GM18909 (cell line): ENCODE measurements around the gene GRM2.
"Not testable (repeated sequence)": the region's sequence is repeated elsewhere in the genome, so short reads cannot be mapped to it uniquely, and the experiment has no call there.

Source experiments
- ATAC-seq: cut with Tn5 transposase; IDR thresholded peaks from one replicate; pipeline ENCODE4 v1.9.1; 2021; ENCODE audit warnings: mild to moderate bottlenecking; ENCODE audit not compliant: unreplicated experiment, poor library complexity

The GRM2 gene

GRCh38 chr3:51719410-51720025 is 12.7 kb downstream of the GRM2 start:
- no peak for ATAC-seq

- ATAC-seq = no peak
Observed at GRCh38 chr3:51720292-51721061, 13.6 kb downstream of the GRM2 start.

- no peak for ATAC-seq
Observed at GRCh38 chr3:51721062-51721745, 14.3 kb downstream of the GRM2 start.

GRCh38 chr3:51722362-51722761 is 15.5 kb downstream of the GRM2 start:
- no peak for ATAC-seq

GRCh38 chr3:51727500-51727899 is 20.6 kb downstream of the GRM2 start:
- no peak for ATAC-seq

- ATAC-seq = no peak
Observed at GRCh38 chr3:51729042-51729633, 22.3 kb downstream of the GRM2 start.

- no peak for ATAC-seq
Observed at GRCh38 chr3:51733859-51734571, 27.1 kb downstream of the GRM2 start.

GRCh38 chr3:51734572-51734907 is 27.7 kb downstream of the GRM2 start:
- ATAC-seq = no peak

GRCh38 chr3:51735039-51735438 is 28.2 kb downstream of the GRM2 start:
- no peak for ATAC-seq

GRCh38 chr3:51735950-51736349 is 29.1 kb downstream of the GRM2 start:
- ATAC-seq = no peak

GRCh38 chr3:51739110-51739509 is 32.2 kb downstream of the GRM2 start:
- ATAC-seq = no peak

- ATAC-seq = not testable (repeated sequence)
Observed at GRCh38 chr3:51742320-51742719, 35.5 kb downstream of the GRM2 start.

- ATAC-seq = not testable (repeated sequence)
Observed at GRCh38 chr3:51742978-51743377, 36.1 kb downstream of the GRM2 start.

GRCh38 chr3:51747840-51748239 is 41.0 kb downstream of the GRM2 start:
- ATAC-seq = no peak

- no peak for ATAC-seq
Observed at GRCh38 chr3:51748327-51748726, 41.5 kb downstream of the GRM2 start.

- ATAC-seq = no peak
Observed at GRCh38 chr3:51750878-51751277, 44.0 kb downstream of the GRM2 start.

GRCh38 chr3:51751287-51751686 is 44.4 kb downstream of the GRM2 start:
- peak; percentile 64 for ATAC-seq

- ATAC-seq = not testable (repeated sequence)
Observed at GRCh38 chr3:51753763-51754750, 47.2 kb downstream of the GRM2 start.

GRCh38 chr3:51759203-51759602 is 52.3 kb downstream of the GRM2 start:
- no peak for ATAC-seq
